CD4-positive, alpha-beta T cell treated with Interleukin-15 for 4 hours (primary cell): ENCODE results near the gene ANO1.
"Not testable (repeated sequence)": the region's sequence is repeated elsewhere in the genome, so short reads cannot be mapped to it uniquely, and the experiment has no call there.

Experiments used
- DNase-seq: peaks from one replicate; pipeline ENCODE4 v3.0.0-alpha.2; 2020; ENCODE audit warnings: low spot score

Gene ANO1

GRCh38 chr11:70191495-70192140 is 113.5 kb downstream of the ANO1 start:
- DNase-seq: peak; percentile 11

GRCh38 chr11:70192666-70193410 is 114.7 kb downstream of the ANO1 start:
- no peak for DNase-seq

DNA sequence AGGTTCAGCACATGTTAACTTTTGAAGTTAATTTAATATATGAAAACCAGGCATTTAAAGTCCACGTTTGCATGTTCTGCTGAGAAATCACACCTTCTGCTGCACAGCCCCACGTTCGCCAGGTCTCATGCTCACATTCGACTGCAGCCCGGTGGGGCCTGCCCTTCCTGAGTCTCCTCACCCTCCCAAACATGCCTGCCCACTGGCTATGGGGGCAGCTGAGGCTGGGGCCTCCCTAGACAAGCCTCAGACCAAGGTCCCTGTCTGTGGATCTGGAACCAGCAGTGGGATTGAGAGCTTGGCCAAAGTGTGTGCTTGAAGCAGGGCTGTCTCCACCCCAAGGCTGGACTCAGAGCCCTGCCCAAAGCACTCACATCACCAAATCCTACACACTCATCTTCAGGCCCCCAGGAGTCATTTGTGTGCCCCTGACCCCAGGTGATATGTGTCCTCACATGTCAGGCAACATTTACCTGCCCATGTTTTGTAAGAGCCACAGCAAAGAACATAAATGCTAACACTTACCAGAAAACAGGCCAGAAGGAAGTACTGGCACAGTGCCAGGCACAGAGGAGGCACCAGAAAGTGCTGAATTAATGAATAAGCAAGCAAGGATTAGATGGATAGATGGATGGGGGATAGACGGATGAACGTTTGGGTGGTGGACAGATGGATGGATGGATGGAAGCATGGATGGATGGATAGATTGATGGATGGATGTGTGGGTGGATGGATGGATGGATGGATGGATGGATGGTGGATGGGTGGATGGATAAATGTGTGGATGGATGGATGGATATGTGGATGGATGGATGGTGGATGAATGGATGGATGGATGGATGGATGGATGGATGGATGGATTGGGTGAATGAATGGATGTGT is 115.5 kb downstream of the ANO1 start:
- no peak for DNase-seq

DNA sequence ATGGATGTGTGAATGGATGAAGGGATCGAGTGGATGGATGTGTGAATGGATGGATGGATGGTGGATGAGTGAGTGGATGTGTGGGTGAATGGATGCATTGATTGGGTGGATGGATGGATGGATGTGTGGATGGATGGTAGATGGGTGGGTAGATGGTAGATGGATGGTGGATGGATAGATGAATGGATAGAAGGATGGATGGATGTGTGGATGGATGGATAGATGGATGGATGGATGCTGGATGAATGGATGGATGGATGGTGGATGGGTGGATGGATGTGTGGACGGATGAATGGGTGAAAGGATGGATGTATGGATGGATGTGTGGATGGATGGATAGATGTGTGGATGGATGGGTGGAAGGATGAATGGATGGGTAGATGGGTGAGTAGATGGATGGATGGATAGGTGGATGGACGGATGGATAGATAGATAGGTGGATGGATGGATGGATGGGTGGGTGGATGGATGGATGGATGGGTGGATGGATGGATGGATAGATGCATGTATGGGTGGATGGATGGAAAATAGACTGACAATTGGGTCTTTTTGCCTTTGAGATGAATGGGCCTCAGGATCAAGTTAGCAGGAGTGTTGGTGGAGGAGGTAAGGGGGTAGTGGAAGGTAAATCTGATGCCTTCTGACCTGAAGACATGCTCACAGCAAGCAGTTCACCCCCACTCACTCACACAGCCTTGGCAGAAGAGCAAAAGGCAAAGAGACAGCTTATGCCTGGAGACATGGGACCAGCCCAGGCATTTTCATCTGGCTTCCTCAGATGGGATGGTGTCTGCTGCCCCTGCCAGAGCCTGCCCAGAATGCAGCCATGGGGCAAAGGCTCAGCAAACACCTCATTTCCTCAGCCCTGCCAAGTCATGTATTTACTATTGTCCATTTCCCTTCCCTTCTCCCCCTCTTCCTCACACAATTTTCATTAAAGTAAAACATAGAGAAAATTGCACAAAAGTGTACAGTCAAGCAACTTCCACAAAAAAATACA is 117.0 kb downstream of the ANO1 start:
- DNase-seq: no peak

DNA sequence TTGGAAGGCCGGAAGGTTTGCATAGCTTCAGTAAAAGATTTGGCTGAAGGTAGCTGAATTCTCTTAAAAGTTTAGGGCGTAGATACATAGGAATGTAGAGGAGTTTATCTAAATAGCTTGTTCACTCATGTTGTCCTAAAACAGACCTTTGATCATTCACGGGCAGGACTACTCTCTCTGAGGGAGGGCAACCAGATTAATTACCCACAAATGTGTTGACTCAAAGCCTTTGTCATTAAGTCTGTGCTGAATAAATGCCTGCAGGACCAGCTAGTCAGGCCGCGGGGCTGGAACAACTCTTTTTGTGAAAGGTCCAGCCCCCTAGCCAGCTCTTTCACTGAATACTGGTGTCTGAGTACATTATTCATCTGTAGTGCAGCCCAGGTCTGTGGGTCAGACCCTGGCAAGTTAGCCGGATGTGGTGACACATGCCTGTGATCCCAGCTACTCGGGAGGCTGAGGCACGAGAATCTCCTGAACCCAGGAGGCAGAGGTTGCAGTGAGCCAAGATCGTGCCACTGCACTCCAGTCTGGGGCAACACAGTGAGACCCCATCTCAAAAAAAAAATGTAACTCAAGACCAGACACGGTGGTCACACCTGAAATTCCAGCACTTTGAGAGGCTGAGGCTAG is 122.2 kb downstream of the ANO1 start:
- no peak for DNase-seq

GRCh38 chr11:70201047-70201446 is 122.9 kb downstream of the ANO1 start:
- not testable (repeated sequence) for DNase-seq

- no peak for DNase-seq
Measured at GRCh38 chr11:70201882-70202861, 124.1 kb downstream of the ANO1 start.

DNA sequence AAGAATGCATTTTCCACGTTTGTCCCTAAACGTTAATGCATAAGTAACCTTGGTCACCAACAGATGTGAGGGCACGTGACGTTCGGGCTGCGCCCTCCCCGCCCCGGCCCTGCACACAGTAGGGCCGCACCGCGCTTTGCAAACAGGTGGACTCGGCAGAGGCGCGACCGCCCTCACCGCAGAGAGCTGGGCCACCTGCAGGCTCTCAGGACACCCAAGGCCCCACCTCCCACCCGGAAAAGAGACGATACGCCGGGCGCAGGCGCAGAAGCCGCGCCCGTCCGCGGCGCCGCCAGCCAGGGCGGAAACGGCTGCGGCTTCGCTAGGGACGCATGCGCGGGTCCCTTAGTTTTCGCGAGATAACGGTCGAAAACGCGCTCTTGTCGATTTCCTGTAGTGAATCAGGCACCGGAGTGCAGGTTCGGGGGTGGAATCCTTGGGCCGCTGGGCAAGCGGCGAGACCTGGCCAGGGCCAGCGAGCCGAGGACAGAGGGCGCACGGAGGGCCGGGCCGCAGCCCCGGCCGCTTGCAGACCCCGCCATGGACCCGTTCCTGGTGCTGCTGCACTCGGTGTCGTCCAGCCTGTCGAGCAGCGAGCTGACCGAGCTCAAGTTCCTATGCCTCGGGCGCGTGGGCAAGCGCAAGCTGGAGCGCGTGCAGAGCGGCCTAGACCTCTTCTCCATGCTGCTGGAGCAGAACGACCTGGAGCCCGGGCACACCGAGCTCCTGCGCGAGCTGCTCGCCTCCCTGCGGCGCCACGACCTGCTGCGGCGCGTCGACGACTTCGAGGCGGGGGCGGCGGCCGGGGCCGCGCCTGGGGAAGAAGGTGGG is 125.0 kb downstream of the ANO1 start, which contains the start of gene FADD:
Gene FADD (plus strand): TSS at position 377 of the 831 bp plus-strand sequence. CDS start 164 bp downstream, at position 541.
- DNase-seq: peak; percentile 95

GRCh38 chr11:70203751-70204465 is 125.8 kb downstream of the ANO1 start:
- peak; percentile 95 for DNase-seq

DNA sequence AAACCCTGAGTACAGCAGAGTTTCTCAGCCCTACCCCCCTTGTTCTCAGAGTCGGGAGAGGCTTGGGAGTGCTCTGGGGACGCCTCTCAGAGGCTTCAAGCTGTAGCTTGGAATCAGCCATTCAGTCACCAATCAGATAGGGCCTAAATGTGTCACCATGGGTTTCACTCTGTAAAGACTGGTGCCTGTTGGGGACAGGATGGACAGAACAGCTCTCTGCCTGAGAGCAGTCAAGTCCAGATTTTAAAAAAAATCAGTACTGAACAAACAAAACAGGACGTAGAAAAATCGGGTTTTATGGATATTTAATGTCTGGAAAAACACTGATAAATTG is 126.3 kb downstream of the ANO1 start:
- DNase-seq: peak; percentile 4

GRCh38 chr11:70205049-70205725 is 127.1 kb downstream of the ANO1 start:
- DNase-seq: no peak

- no peak for DNase-seq
Measured at GRCh38 chr11:70205766-70206165, 127.6 kb downstream of the ANO1 start.

- DNase-seq: no peak
Measured at GRCh38 chr11:70206226-70206981, 128.3 kb downstream of the ANO1 start.

GRCh38 chr11:70206982-70207376 is 128.9 kb downstream of the ANO1 start:
- no peak for DNase-seq

- DNase-seq: no peak
Measured at GRCh38 chr11:70207531-70208131, 129.5 kb downstream of the ANO1 start.

DNA sequence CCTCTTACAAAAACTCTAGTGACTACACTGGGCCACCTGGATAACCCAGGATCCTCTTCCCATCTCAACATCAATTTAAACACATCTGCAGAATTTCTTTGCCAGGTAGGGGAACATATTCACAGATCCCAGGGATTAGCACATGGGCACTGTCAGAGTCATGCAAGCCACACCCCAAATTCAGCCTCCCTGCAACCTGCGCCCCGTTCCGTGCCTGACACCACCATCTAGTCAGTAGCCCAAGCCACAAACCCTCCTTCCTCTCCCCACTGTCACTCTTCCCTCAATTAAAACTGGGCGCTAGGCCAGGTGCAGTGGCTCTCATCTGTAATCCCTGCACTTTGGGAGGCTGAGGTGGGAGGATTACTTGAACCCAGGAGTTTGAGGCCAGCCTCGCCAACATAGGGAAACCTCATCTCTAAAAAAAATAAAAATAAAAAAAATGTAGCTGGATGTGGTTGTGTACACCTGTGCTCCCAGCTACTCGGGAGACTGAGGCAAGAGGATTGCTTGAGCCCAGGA is 131.3 kb downstream of the ANO1 start:
- DNase-seq: no peak
